Ovary (tissue), 3 donors: ENCODE results near the gene STK16.

ENCODE experiments used
- CTCF ChIP-seq, 3 donors: fragments of 450-650 bp in 2 of 3; fragments of 200-600 bp in 1 of 3; IDR thresholded peaks; one replicate each; pipeline versions ENCODE4 v1.5.1 to v1.8.0; 2016 to 2022; ENCODE audit warnings: antibody characterized with exemption in 3 of 3, mild to moderate bottlenecking in 1 of 3
- POLR2A ChIP-seq: fragments of 450-650 bp; IDR thresholded peaks from one replicate; pipeline ENCODE4 v1.6.1; 2017; ENCODE audit warnings: antibody characterized with exemption, mild to moderate bottlenecking, moderate library complexity
- donor health status: DM: no; HTN: no; CAD: no.

DNA sequence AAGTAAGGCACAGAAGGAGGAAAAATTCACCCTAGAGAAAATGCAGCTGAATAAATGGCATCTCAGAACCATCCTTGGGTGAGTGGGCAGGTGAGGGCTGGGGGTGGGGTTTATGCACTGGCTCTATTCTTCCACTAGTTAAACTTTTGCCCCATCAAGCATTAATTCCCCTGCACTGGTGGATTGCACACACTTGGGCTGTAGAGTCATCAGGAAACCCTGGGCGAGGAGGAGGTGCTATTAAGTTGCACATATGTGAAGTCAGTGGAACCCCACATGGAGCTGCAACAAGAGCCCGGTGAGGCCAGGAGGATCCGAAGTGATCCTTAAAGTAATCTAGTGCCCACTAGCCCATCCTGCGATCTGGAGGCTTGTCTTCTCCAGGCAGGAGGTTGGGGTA, 27.1 kb downstream of the STK16 start:
- TF ChIP-seq POLR2A (no peak), CTCF (IDR thresholded peaks at IDR 0.05) (no peak)
